KOPT-K1 (cell line): ENCODE data around the gene CAMP.

ENCODE experiments used
- H3K27ac ChIP-seq: fragments of 200-600 bp; sonication (generic); 2 replicates; pipeline ENCODE4 v1.5.1; 2016; ENCODE audit warnings: antibody characterized with exemption, mild to moderate bottlenecking, low read depth, low read length; ENCODE audit not compliant: poor library complexity, severe bottlenecking
- H3K36me3 ChIP-seq: fragments of 200-600 bp; sonication (generic); 2 replicates; pipeline ENCODE4 v1.5.1; 2017; ENCODE audit warnings: antibody characterized with exemption, mild to moderate bottlenecking, low read length, moderate library complexity; ENCODE audit not compliant: insufficient read depth
- H3K9me3 ChIP-seq: fragments of 200-600 bp; sonication (generic); 2 replicates; pipeline ENCODE4 v1.5.1; 2017; ENCODE audit warnings: antibody characterized with exemption, low read length, mild to moderate bottlenecking; ENCODE audit not compliant: insufficient read depth, poor library complexity, severe bottlenecking

CAMP gene

GRCh38 chr3:48222616-48223513 lies at the start of gene CAMP:
TSS of gene CAMP (plus strand) at chr3:48223495. CDS start at chr3:48223512, 17 bp downstream.
- Histone ChIP-seq H3K27ac (no peak within 1 kb of the TSS), H3K36me3 (no peaks in the 10 kb centered on the region), H3K9me3 (no peaks in the 10 kb centered on the region)

- H3K27ac ChIP-seq: no peak overlapping the region
- H3K36me3 ChIP-seq: peaks cover 99% of the 10 kb centered on the region
- H3K9me3 ChIP-seq: no peaks in the 10 kb centered on the region
Observed at GRCh38 chr3:48178072-48178471, 45.2 kb upstream of the CAMP start.

DNA sequence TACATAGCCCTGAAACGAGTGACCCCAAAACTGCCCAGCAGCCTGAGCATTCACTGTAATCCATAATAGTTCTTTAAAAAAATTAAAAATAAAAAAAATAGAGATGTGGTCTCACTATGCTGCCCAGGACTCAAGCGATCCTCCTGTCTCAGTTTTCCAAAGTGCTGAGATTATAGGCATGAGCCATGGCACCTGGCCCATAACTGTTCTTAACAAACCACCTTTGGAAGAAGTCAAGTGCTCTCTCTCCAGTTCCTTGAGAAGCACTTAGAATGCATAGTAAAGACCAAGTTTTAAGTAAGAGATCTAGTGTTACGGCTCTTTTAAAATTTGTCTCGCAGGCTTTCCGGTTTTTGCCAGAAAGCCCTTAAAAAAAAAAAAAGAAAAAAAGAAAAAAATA lies 43.3 kb upstream of the CAMP start:
- H3K36me3 ChIP-seq: peaks cover 99% of the 10 kb centered on the region
- H3K27ac ChIP-seq: no peak overlapping the region
- no peaks in the 10 kb centered on the region for H3K9me3 ChIP-seq

GRCh38 chr3:48180531-48181253 lies 42.6 kb upstream of the CAMP start:
- Histone ChIP-seq H3K9me3 (no peaks in the 10 kb centered on the region), H3K27ac (no peak overlapping the region), H3K36me3 (peaks cover 99% of the 10 kb centered on the region)

DNA sequence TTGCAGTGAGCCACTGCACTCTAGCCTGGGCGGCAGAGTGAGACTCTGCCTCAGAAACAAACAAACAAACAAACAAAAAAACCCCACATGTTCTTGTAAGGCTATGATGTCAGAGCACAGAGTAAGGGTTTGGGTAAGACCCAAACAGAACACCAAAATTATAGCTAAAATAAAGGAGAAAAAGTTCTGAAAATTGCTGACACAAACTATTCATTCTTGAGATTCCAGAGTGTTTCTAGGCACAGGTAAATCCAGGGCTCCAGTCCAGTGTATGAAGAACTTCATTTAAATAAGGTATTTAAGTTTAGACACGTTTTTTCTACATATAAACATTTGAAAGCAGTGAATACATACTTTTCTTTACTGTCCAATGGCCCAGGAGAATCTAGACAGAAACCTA lies 39.0 kb upstream of the CAMP start:
- Histone ChIP-seq H3K27ac (no peak overlapping the region), H3K36me3 (peaks cover 74% of the 10 kb centered on the region), H3K9me3 (no peaks in the 10 kb centered on the region)

DNA sequence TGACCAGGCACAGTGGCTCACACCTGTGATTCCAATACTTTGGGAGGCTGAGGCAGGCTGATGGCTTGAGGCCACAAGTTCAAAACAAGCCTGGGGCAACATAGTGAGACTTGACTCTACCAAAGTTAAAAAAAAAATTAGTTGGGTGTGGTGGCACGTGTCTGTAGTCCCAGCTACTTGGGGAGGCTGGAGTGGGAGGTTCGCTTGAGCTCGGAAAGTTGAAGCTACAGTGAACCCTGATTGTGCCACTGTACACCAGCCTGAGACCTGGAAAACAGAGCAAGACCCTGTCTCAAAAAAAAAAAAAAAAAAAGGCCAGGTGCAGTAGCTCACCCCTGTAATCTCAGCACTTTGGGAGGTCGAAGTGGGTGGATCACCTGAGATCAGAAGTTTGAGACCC lies 38.2 kb upstream of the CAMP start:
- Histone ChIP-seq H3K36me3 (peaks cover 65% of the 10 kb centered on the region), H3K27ac (no peak overlapping the region), H3K9me3 (no peaks in the 10 kb centered on the region)

- Histone ChIP-seq H3K36me3 (peaks cover 49% of the 10 kb centered on the region), H3K27ac (peak overlapping the region; percentile 93), H3K9me3 (no peaks in the 10 kb centered on the region)
Observed at GRCh38 chr3:48186631-48187300, 36.5 kb upstream of the CAMP start.

DNA sequence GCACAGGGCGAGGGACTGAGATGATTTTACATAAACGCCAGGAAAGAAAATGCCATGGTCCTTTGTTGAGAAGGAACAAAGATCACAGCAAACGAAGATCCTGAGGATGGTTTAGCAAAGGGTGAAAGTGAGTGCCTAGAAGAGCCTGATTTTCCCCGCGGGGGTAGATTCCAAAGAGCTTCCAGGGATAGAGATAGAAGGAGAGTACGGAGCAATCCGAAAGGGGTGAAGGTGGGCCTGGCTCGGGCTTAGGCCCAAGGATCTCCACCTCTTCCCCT lies 36.1 kb upstream of the CAMP start:
- peaks cover 44% of the 10 kb centered on the region for H3K36me3 ChIP-seq
- no peaks in the 10 kb centered on the region for H3K9me3 ChIP-seq
- H3K27ac ChIP-seq: peak overlapping the region; percentile 93

- peak overlapping the region; percentile 93 for H3K27ac ChIP-seq
- peaks cover 39% of the 10 kb centered on the region for H3K36me3 ChIP-seq
- no peaks in the 10 kb centered on the region for H3K9me3 ChIP-seq
Observed at GRCh38 chr3:48187579-48188265, 35.6 kb upstream of the CAMP start.

DNA sequence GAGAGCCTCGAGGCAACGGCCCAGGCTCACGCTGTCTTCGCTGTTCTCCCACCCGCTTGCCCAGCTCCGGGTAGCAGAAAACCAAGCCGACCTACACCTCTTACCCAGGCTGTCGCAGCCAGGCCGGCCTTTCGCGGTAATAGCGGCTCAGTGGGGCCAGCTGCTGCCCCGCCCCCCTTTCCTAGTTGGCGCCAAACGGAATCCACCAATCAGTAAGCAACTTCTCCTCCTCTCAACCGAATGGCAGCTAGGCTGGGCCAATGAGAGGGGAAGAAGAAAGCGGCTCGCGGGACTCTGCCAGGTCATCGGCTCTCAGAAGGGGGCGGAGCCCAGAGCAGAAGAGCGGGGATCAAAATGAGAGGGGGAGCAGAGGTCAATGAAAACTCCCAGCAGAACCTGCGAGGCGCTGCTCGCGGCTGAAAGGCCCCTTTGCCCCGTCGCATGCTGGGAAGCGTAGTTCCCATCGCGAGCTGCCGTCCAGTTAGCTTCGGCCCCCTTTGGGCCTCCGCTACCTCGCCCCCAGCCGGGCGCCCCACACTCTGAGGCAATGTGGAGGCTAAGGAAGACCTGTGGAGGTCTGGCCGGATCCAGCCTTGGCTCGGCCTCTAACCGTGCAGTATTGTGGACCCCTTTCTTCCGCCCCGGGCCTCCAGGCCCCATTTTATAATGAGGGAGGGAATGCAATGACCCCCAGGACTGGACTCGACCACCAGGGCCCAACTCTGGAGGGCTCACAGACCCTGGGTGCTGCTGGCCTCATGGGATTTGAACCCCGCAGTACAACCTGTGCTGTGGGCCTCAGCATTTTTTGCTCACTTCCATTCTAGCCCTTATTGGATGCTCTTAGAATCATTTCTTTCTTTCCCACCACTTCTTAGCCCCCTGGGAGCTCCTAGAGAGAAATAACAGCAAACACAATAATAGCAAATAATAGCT lies 34.8 kb upstream of the CAMP start, which contains the start of gene CDC25A:
TSS of gene CDC25A (minus strand) at position 152 of the 936 bp plus-strand sequence. CDS start 470 bp downstream, outside the sequence.
- peaks cover 31% of the 10 kb centered on the region for H3K36me3 ChIP-seq
- H3K9me3 ChIP-seq: no peaks in the 10 kb centered on the region
- peak within 1 kb of the TSS; percentile 93 for H3K27ac ChIP-seq

DNA sequence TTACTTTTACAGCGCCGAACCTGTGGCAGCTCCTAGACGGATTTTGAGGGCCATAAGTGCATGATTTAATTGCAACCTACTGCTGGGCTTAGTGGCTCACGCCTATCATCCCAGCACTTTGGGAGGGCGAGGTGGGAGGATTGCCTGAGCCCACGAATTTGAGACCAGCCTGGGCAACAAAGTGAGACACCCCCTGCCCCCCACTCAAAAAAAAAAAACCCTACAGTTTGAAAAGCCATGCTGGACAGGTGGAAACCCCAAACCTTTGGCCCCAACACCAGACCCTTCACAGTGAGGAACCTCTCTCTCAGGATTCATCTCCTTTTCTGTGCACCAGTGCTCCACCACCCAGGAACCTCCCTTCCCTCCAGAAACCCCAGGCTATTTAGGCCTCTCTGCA lies 34.0 kb upstream of the CAMP start:
- Histone ChIP-seq H3K9me3 (no peaks in the 10 kb centered on the region), H3K27ac (peak overlapping the region; percentile 93), H3K36me3 (peaks cover 23% of the 10 kb centered on the region)

DNA sequence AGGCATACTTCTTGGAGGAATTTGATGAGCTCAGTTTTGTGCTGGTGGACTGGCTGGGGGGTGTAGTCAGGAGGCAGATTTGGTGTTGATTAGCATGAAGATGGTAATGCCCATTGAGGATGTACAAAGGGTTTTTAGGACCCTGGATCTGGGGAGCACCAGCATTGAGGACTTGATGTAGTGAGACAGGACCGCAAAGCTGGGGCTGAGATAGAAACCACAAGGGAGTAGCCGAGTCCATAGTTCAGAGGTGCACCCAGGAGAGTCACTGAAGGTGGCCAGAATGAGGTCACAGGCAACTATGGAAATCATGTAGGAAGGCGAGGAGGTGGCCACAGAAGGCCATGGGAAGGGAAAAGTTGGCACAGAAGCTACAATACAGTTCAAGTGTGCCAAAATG lies 32.4 kb upstream of the CAMP start:
- peaks cover 7% of the 10 kb centered on the region for H3K36me3 ChIP-seq
- no peak overlapping the region for H3K27ac ChIP-seq

DNA sequence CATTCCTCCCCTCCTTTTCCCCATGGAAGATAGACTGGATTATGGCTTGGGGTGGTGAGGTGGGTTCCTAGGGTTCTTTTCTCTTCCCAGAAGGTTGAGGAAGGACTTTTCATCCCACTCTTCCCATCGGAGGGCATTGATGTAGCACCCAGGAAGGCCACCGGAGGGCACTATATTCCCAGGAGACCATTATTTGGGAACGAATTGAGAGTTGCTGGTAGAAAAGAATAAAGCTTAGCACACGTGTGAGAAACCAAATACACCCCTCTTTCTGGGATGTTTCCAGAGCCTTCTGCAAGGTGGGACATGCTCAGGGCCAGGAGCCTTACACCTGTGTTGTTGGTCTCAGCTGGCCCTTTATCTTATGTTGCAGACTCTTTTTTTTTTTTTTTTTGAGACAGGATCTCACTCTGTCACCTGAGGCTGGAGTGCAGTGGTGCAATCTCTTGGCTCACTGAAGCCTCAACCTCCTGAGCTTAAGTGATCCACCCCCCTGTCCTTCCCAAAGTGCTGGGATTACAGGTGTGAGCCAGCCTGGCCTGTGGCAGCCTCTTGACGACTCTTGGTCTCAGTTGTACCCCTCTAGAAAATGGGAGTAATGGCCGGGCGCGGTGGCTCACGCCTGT lies 28.7 kb upstream of the CAMP start:
- Histone ChIP-seq H3K9me3 (no peaks in the 10 kb centered on the region), H3K36me3 (no peaks in the 10 kb centered on the region), H3K27ac (no peak overlapping the region)

More for the DNA sequence above, 32.4 kb upstream of the CAMP start:
- no peaks in the 10 kb centered on the region for H3K9me3 ChIP-seq
